HFFc6 (cell line): Measurements from ENCODE around the gene PGLYRP3. TPM values are rescaled to one million over a fixed set of nuclear protein-coding genes. Genes with fewer than 3 reads are reported as not detected.

Experiments
- DNase-seq: peaks from one replicate; pipeline ENCODE4 v3.0.0-alpha.2; 2018
- H3K27ac Mint-ChIP-seq: 2 replicates; pipeline ENCODE4 v1.8.0; 2020; ENCODE audit warnings: mild to moderate bottlenecking, mixed read lengths
- H3K27me3 Mint-ChIP-seq: 2 replicates; pipeline ENCODE4 v1.8.0; 2021; ENCODE audit warnings: mild to moderate bottlenecking, moderate library complexity, mixed read lengths; ENCODE audit not compliant: insufficient read depth
- H3K36me3 Mint-ChIP-seq: 2 replicates; pipeline ENCODE4 v1.8.0; 2021; ENCODE audit warnings: low read depth, mixed read lengths
- H3K4me1 Mint-ChIP-seq: 2 replicates; pipeline ENCODE4 v1.8.0; 2020; ENCODE audit warnings: low read depth, mixed read lengths
- H3K4me3 Mint-ChIP-seq: 2 replicates; pipeline ENCODE4 v1.8.0; 2020; ENCODE audit warnings: mild to moderate bottlenecking, moderate library complexity, mixed read lengths
- H3K9me3 Mint-ChIP-seq: 2 replicates; pipeline ENCODE4 v1.8.0; 2020; ENCODE audit warnings: mild to moderate bottlenecking, mixed read lengths
- CTCF ChIP-seq: fragments of 200-600 bp; sonication (generic); IDR thresholded peaks from 2 replicates; pipeline ENCODE4 v1.5.0; 2021; ENCODE audit warnings: antibody characterized with exemption, mild to moderate bottlenecking
- total RNA-seq, 6 experiments: library from RNA; stranded (reverse); fragmentation: NEBNext Ultra II Directional; extraction: Animal tissue kit (Norgen Biotek cat#: 25700); gene quantifications; 2 replicates in 1 of 6; 3 replicates in 5 of 6; pipeline ENCODE4 v1.2.3, GENCODE V29; 2021

The PGLYRP3 gene
- total RNA-seq, 6 experiments from 2014 or later: not detected

DNA sequence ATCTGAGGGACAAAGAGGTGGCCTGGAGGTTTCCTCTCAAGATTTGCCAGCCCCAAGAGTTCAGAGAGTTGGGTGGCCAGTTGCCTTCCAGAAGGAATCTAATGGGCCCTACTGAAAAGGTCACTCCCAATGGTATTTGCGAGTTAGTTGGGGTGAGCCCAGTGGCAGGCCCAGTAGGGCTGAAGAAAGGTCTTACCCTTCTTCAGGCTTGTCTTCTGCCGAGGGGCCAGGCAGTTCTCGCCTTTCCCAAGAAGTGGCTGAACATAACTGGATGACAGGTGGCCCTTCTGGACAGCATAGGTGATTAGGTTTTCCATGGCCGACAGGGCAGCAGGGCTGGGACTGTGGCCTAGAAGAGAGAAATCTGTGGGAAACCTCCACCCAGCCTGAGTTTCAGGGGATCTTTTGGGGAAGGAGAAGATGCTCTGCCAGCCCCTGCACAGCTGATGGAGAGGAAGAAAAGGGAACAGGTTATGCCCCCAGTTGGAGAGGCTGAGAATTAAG is 28.7 kb upstream of the PGLYRP3 start:
- Mint-ChIP-seq H3K36me3 (no peaks in the 10 kb centered on the region), H3K4me1 (no peaks in the 10 kb centered on the region), H3K9me3 (no peaks in the 10 kb centered on the region), H3K4me3 (no peak overlapping the region), H3K27me3 (peaks cover 9% of the 10 kb centered on the region), H3K27ac (no peak overlapping the region)
- TF ChIP-seq CTCF: no peak
- DNase-seq: no peak

GRCh38 chr1:153340356-153340755 is 27.6 kb upstream of the PGLYRP3 start:
- Mint-ChIP-seq H3K9me3 (no peaks in the 10 kb centered on the region), H3K27me3 (peaks cover 11% of the 10 kb centered on the region), H3K27ac (no peak overlapping the region), H3K36me3 (no peaks in the 10 kb centered on the region), H3K4me3 (no peak overlapping the region), H3K4me1 (no peaks in the 10 kb centered on the region)
- DNase-seq: no peak
- no peak for TF ChIP-seq CTCF

DNA sequence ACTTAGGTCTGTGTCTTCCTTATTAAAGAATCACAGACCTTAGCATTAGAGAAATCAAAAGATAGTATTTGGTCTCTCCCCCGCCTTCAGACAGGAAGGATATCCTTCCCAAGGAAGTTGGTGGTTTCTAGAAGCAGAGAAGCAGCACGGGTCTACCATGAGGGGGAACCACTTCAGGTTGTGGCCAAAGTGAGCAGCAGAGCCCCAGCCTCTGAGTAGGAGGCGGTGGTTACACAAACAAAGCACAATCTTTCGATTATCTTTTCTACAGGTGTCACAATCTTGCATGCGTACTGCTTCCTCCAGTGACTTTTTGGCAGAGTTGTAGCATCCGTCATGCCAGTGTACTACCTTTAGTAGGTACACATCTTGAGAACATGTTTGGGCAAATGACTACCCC is 27.1 kb upstream of the PGLYRP3 start:
- Mint-ChIP-seq H3K4me3 (no peak overlapping the region), H3K36me3 (no peaks in the 10 kb centered on the region), H3K4me1 (no peaks in the 10 kb centered on the region), H3K9me3 (no peaks in the 10 kb centered on the region), H3K27me3 (peaks cover 11% of the 10 kb centered on the region), H3K27ac (no peak overlapping the region)
- DNase-seq: no peak
- TF ChIP-seq CTCF: no peak

GRCh38 chr1:153337980-153338853 is 25.5 kb upstream of the PGLYRP3 start:
- TF ChIP-seq CTCF: no peak
- H3K9me3 Mint-ChIP-seq: no peaks in the 10 kb centered on the region
- H3K4me1 Mint-ChIP-seq: no peaks in the 10 kb centered on the region
- no peak for DNase-seq
- no peaks in the 10 kb centered on the region for H3K36me3 Mint-ChIP-seq
- H3K27me3 Mint-ChIP-seq: peaks cover 7% of the 10 kb centered on the region
- no peak overlapping the region for H3K4me3 Mint-ChIP-seq
- no peak overlapping the region for H3K27ac Mint-ChIP-seq

DNA sequence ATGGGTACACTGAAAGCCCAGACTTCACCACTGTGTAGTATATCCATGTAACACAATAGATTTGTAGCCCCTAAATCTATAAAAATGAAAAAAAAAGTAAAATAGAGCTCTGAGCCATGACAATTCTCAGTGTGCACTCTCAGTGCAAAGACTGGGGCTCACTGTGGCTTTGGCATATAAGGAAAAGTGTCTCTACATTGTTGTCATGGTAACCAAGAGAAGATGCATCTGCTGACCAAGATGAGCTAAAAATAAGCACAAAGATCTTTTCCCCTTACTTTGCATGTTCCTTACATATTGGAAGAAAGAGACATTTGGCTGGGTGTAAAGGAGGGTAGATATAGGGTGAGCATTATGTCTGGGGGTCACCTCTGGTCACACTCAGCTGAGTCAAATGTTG is 23.9 kb upstream of the PGLYRP3 start:
- no peak for TF ChIP-seq CTCF
- peaks cover 7% of the 10 kb centered on the region for H3K27me3 Mint-ChIP-seq
- DNase-seq: no peak
- H3K27ac Mint-ChIP-seq: no peak overlapping the region
- H3K9me3 Mint-ChIP-seq: no peaks in the 10 kb centered on the region
- no peak overlapping the region for H3K4me3 Mint-ChIP-seq
- H3K4me1 Mint-ChIP-seq: no peaks in the 10 kb centered on the region
- no peaks in the 10 kb centered on the region for H3K36me3 Mint-ChIP-seq
